ENCODE measurements around the gene WDR83.

The WDR83 gene

DNA sequence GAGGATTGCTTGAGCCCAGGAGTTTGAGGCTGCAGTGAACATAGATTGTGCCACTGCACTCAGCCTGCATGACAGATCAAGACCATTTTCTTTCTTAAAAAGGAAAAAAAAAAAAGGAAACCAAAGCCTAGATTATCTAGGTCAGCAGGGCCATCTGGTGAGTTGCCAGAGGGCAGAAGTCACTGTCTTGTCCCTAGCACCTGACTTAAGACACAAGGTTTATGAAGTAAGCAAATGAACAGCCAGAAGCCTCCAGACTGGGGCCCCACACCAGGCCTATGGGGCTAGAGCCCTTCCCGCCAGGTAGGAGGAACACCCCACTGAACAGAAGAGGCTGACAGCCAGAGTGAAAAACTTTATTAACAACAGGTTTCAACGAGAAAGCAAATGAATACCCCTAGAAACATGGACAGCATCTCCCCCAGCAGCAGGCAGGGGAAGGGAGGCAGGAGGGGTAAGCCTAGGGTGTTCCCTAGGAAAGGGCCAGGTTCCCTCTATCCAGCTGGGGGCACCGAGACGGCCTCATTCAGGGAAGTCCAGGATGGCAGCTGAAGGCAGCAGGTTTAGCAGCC, 1.2 kb downstream of the WDR83 start:
- no peak for TF ChIP-seq CTCF (IDR thresholded peaks at IDR 0.05; ENCODE audit: low read depth, low read length, missing control alignments)
- no peak for DNase-seq (ENCODE audit: low read depth)
- no peak overlapping the region for H3K4me3 ChIP-seq (ENCODE audit: low read depth, low read length)
- in situ Hi-C loops (cut with HindIII; ENCODE audit: low sequenced_read_pairs), result no loop called here

DNA sequence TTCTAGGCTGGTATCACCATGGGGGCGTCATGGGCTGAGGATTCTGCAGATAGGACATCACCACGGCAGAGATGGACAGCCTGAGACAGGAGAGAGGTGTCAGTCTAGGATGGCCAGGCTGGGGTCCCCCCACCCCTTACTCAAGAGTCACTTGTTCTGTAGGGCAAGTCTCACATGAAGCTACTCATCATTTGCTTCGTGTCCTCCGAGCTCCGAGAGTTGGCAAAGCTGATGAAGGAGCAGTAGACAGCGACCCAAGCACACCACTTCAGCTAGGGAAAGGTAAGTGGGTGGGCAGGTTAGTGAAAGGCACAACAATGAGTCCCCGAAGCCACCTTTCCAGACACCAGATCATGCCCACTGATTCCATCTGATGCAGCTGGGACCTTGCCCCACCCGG, 1.7 kb downstream of the WDR83 start:
- no peak for TF ChIP-seq CTCF (IDR thresholded peaks at IDR 0.05; ENCODE audit: low read depth, low read length, missing control alignments)
- no peak for DNase-seq (ENCODE audit: low read depth)
- in situ Hi-C loops (cut with HindIII; ENCODE audit: low sequenced_read_pairs), result no loop called here
- peak overlapping the region; percentile 62 for H3K4me3 ChIP-seq (ENCODE audit: low read depth, low read length)

DNA sequence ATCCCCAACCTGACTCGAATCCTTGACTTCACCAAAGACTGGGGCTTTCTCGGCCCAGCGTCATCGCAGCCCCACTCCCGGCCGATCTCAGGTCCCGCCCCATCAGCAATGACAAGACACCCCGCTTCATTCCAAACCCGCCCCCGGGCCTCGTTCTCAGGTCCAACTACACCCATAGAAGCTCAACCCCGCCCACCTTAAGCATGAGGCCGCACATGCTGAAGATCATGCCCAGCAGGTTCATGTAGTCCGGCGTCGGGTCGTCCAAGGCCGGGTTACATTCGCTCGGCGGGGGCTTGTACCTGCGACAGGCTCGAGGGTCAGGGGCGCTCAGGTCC, 2.3 kb downstream of the WDR83 start:
- TF ChIP-seq CTCF (IDR thresholded peaks at IDR 0.05; ENCODE audit: low read depth, low read length, missing control alignments), result no peak
- peak overlapping the region; percentile 62 for H3K4me3 ChIP-seq (ENCODE audit: low read depth, low read length)
- in situ Hi-C loops (cut with HindIII; ENCODE audit: low sequenced_read_pairs), result no loop called here
- peak; percentile 5 for DNase-seq (ENCODE audit: low read depth)

DNA sequence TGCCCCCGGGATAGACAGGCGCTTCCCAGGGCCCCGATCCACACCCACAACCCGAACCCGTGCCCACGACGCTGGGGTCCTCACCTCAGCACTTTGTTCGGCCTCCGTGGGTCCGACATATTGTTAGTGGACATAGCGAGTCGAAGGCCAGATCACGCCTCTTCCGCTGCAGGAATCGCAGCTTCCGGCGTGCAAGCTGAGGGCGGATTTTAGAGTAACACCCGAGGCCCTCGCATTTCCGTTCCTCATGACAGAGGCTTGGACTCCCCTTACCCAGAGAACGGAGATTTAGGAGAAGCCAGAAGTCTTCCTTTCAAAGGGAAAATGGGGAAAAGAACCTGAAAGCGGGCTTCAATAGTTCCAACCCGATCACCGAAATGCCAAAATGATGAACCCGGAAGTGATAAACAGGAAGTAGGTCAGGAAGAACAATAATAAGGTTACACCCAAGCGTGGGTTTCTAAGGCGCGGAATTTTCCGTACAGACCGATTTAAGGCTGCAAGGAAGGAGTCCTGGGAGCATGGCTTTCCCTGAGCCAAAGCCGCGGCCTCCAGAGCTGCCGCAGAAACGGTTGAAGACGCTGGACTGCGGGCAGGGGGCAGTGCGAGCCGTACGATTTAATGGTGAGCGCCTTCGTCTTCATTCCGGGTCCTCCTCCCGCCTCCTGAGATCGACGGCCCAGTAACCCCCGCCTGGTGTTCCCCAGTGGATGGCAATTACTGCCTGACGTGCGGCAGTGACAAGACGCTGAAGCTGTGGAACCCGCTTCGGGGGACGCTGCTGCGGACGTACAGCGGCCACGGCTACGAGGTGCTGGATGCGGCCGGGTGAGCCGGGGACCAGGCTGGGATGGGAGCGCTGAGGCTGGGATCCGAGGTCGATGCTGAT, 2.9 kb downstream of the WDR83 start:
- peak; percentile 66 for DNase-seq (ENCODE audit: low read depth)
- TF ChIP-seq CTCF (IDR thresholded peaks at IDR 0.05; ENCODE audit: low read depth, low read length, missing control alignments), result no peak
- H3K4me3 ChIP-seq (ENCODE audit: low read depth, low read length), result peak overlapping the region; percentile 62
- in situ Hi-C loops (cut with HindIII; ENCODE audit: low sequenced_read_pairs), result no loop called here

GRCh38 chr19:12670159-12670928, 3.7 kb downstream of the WDR83 start:
- H3K4me3 ChIP-seq (ENCODE audit: low read depth, low read length), result peak overlapping the region; percentile 62
- DNase-seq (ENCODE audit: low read depth), result no peak
- no peak for TF ChIP-seq CTCF (IDR thresholded peaks at IDR 0.05; ENCODE audit: low read depth, low read length, missing control alignments)
- in situ Hi-C loops (cut with HindIII; ENCODE audit: low sequenced_read_pairs), result no loop called here

- no peak overlapping the region for H3K4me3 ChIP-seq (ENCODE audit: low read depth, low read length)
- DNase-seq (ENCODE audit: low read depth), result no peak
- no peak for TF ChIP-seq CTCF (IDR thresholded peaks at IDR 0.05; ENCODE audit: low read depth, low read length, missing control alignments)
- in situ Hi-C loops (cut with HindIII; ENCODE audit: low sequenced_read_pairs), result no loop called here
Observed at GRCh38 chr19:12672744-12673143, 6.1 kb downstream of the WDR83 start.
